ENCODE data around the gene GRIP2.

The GRIP2 gene

GRCh38 chr3:14570089-14570488 is 29.9 kb upstream of the GRIP2 start:
- POLR2A ChIA-PET, result no interaction called here
- no peak for TF ChIP-seq BHLHE40 (IDR thresholded peaks at IDR 0.05; ENCODE audit: borderline replicate concordance)
- TF ChIP-seq ZNF384 (IDR thresholded peaks at IDR 0.05), result no peak
- no peak for TF ChIP-seq PKNOX1 (IDR thresholded peaks at IDR 0.05)
- no peak for TF ChIP-seq HDGF (IDR thresholded peaks at IDR 0.05; ENCODE audit: borderline replicate concordance)
- TF ChIP-seq FOXM1 (IDR thresholded peaks at IDR 0.05; ENCODE audit: borderline replicate concordance), result no peak
- TF ChIP-seq ELF4 (IDR thresholded peaks at IDR 0.05), result no peak
- TF ChIP-seq TARDBP (IDR thresholded peaks at IDR 0.05), result no peak
- TF ChIP-seq FOXK2 (IDR thresholded peaks at IDR 0.05), result no peak
- TF ChIP-seq L3MBTL2 (conservative IDR thresholded peaks at IDR 0.05), result no peak
- no peak for TF ChIP-seq SP1 (IDR thresholded peaks at IDR 0.05)
- TF ChIP-seq LEF1 (IDR thresholded peaks at IDR 0.05; ENCODE audit: borderline replicate concordance), result no peak
- no peak for TF ChIP-seq NFRKB (IDR thresholded peaks at IDR 0.05)
- no peak for TF ChIP-seq ARNT (IDR thresholded peaks at IDR 0.05)
- no peak for TF ChIP-seq SUZ12 (IDR thresholded peaks at IDR 0.05)
- no peak for TF ChIP-seq FOXA1 (IDR thresholded peaks at IDR 0.05)
- TF ChIP-seq CTBP1 (IDR thresholded peaks at IDR 0.05; ENCODE audit: borderline replicate concordance), result no peak
- CTCF ChIA-PET, result no interaction called here
- DNase-seq (ENCODE audit: extremely low spot score), result no peak

GRCh38 chr3:14569474-14570000 is 29.4 kb upstream of the GRIP2 start:
- POLR2A ChIA-PET, result no interaction called here
- no peak for DNase-seq (ENCODE audit: extremely low spot score)
- no peak for TF ChIP-seq L3MBTL2 (conservative IDR thresholded peaks at IDR 0.05)
- no peak for TF ChIP-seq FOXM1 (IDR thresholded peaks at IDR 0.05; ENCODE audit: borderline replicate concordance)
- no peak for TF ChIP-seq FOXA1 (IDR thresholded peaks at IDR 0.05)
- no peak for TF ChIP-seq SUZ12 (IDR thresholded peaks at IDR 0.05)
- TF ChIP-seq BHLHE40 (IDR thresholded peaks at IDR 0.05; ENCODE audit: borderline replicate concordance), result no peak
- TF ChIP-seq SP1 (IDR thresholded peaks at IDR 0.05), result no peak
- TF ChIP-seq HDGF (IDR thresholded peaks at IDR 0.05; ENCODE audit: borderline replicate concordance), result no peak
- no peak for TF ChIP-seq PKNOX1 (IDR thresholded peaks at IDR 0.05)
- no peak for TF ChIP-seq ZNF384 (IDR thresholded peaks at IDR 0.05)
- no peak for TF ChIP-seq TARDBP (IDR thresholded peaks at IDR 0.05)
- no peak for TF ChIP-seq FOXK2 (IDR thresholded peaks at IDR 0.05)
- no peak for TF ChIP-seq LEF1 (IDR thresholded peaks at IDR 0.05; ENCODE audit: borderline replicate concordance)
- TF ChIP-seq ARNT (IDR thresholded peaks at IDR 0.05), result no peak
- CTCF ChIA-PET, result no interaction called here

GRCh38 chr3:14568269-14568668 is 28.1 kb upstream of the GRIP2 start:
- TF ChIP-seq SUZ12 (IDR thresholded peaks at IDR 0.05) (no peak), FOXM1 (IDR thresholded peaks at IDR 0.05; ENCODE audit: borderline replicate concordance) (no peak), SP1 (IDR thresholded peaks at IDR 0.05) (no peak), BHLHE40 (IDR thresholded peaks at IDR 0.05; ENCODE audit: borderline replicate concordance) (no peak), ELF4 (IDR thresholded peaks at IDR 0.05) (no peak), L3MBTL2 (conservative IDR thresholded peaks at IDR 0.05) (no peak), NFRKB (IDR thresholded peaks at IDR 0.05) (no peak), CTBP1 (IDR thresholded peaks at IDR 0.05; ENCODE audit: borderline replicate concordance) (no peak), TARDBP (IDR thresholded peaks at IDR 0.05) (no peak), FOXA1 (IDR thresholded peaks at IDR 0.05) (no peak), HDGF (IDR thresholded peaks at IDR 0.05; ENCODE audit: borderline replicate concordance) (no peak), PKNOX1 (IDR thresholded peaks at IDR 0.05) (no peak)
- no peak for DNase-seq (ENCODE audit: extremely low spot score)
- CTCF ChIA-PET, result no interaction called here
- POLR2A ChIA-PET, result no interaction called here

- ChIA-PET CTCF (no interaction called here), POLR2A (no interaction called here)
- no peak for DNase-seq (ENCODE audit: extremely low spot score)
- no peak for TF ChIP-seq TARDBP (IDR thresholded peaks at IDR 0.05)
- no peak for TF ChIP-seq LEF1 (IDR thresholded peaks at IDR 0.05; ENCODE audit: borderline replicate concordance)
- no peak for TF ChIP-seq L3MBTL2 (conservative IDR thresholded peaks at IDR 0.05)
- TF ChIP-seq FOXK2 (IDR thresholded peaks at IDR 0.05), result no peak
- no peak for TF ChIP-seq ARNT (IDR thresholded peaks at IDR 0.05)
- TF ChIP-seq ELF4 (IDR thresholded peaks at IDR 0.05), result no peak
- TF ChIP-seq PKNOX1 (IDR thresholded peaks at IDR 0.05), result no peak
- TF ChIP-seq ZNF384 (IDR thresholded peaks at IDR 0.05), result no peak
- TF ChIP-seq SUZ12 (IDR thresholded peaks at IDR 0.05), result no peak
- TF ChIP-seq FOXM1 (IDR thresholded peaks at IDR 0.05; ENCODE audit: borderline replicate concordance), result no peak
- TF ChIP-seq FOXA1 (IDR thresholded peaks at IDR 0.05), result no peak
- no peak for TF ChIP-seq HDGF (IDR thresholded peaks at IDR 0.05; ENCODE audit: borderline replicate concordance)
- TF ChIP-seq BHLHE40 (IDR thresholded peaks at IDR 0.05; ENCODE audit: borderline replicate concordance), result no peak
- TF ChIP-seq SP1 (IDR thresholded peaks at IDR 0.05), result no peak
- TF ChIP-seq NFRKB (IDR thresholded peaks at IDR 0.05), result no peak
- TF ChIP-seq CTBP1 (IDR thresholded peaks at IDR 0.05; ENCODE audit: borderline replicate concordance), result no peak
Measured at GRCh38 chr3:14566812-14567211, 26.7 kb upstream of the GRIP2 start.

- POLR2A ChIA-PET, result interaction anchor here (0.5 to 1.4 kb wide), 2 partner anchors 10 to 85 kb away, joined by 3 to 4 read pairs; partner anchors contain the start of gene CCDC174
- no peak for TF ChIP-seq FOXA1 (IDR thresholded peaks at IDR 0.05)
- no peak for TF ChIP-seq FOXK2 (IDR thresholded peaks at IDR 0.05)
- no peak for TF ChIP-seq L3MBTL2 (conservative IDR thresholded peaks at IDR 0.05)
- no peak for TF ChIP-seq ARNT (IDR thresholded peaks at IDR 0.05)
- no peak for TF ChIP-seq SP1 (IDR thresholded peaks at IDR 0.05)
- TF ChIP-seq FOXM1 (IDR thresholded peaks at IDR 0.05; ENCODE audit: borderline replicate concordance), result no peak
- TF ChIP-seq TARDBP (IDR thresholded peaks at IDR 0.05), result no peak
- no peak for TF ChIP-seq CTBP1 (IDR thresholded peaks at IDR 0.05; ENCODE audit: borderline replicate concordance)
- TF ChIP-seq ELF4 (IDR thresholded peaks at IDR 0.05), result no peak
- TF ChIP-seq LEF1 (IDR thresholded peaks at IDR 0.05; ENCODE audit: borderline replicate concordance), result no peak
- TF ChIP-seq PKNOX1 (IDR thresholded peaks at IDR 0.05), result no peak
- no peak for TF ChIP-seq NFRKB (IDR thresholded peaks at IDR 0.05)
- no peak for TF ChIP-seq SUZ12 (IDR thresholded peaks at IDR 0.05)
- CTCF ChIA-PET, result no interaction called here
- no peak for DNase-seq (ENCODE audit: extremely low spot score)
Measured at GRCh38 chr3:14565868-14566588, 25.9 kb upstream of the GRIP2 start.
